ENCODE data around the gene DKK2. TPM values are rescaled to one million over a fixed set of nuclear protein-coding genes. Genes with fewer than 3 reads are reported as not detected.
"Not testable (repeated sequence)": the region's sequence is repeated elsewhere in the genome, so short reads cannot be mapped to it uniquely, and the experiment has no call there.

The DKK2 gene
- total and polyA plus RNA-seq, 2 donors, result 0.63 to 27.3 TPM

- 83% methylated on average over 2 of the region's 2 CpGs for WGBS
- Histone ChIP-seq H3K4me1 (ENCODE audit: insufficient read depth) (no peaks in the 10 kb centered on the region), H3K36me3 (ENCODE audit: insufficient read depth) (no peaks in the 10 kb centered on the region), H3K4me3 (ENCODE audit: low read depth, low read length) (no peak overlapping the region), H3K27ac (ENCODE audit: low read depth) (no peak overlapping the region)
- no peak for DNase-seq (ENCODE audit: extremely low spot score)
Measured at GRCh38 chr4:106929248-106929647, 106.9 kb downstream of the DKK2 start.

- 60% methylated on average over 3 of the region's 3 CpGs for WGBS
- Histone ChIP-seq H3K4me1 (ENCODE audit: insufficient read depth) (no peaks in the 10 kb centered on the region), H3K4me3 (ENCODE audit: low read depth, low read length) (no peak overlapping the region), H3K27ac (ENCODE audit: low read depth) (no peak overlapping the region), H3K36me3 (ENCODE audit: insufficient read depth) (no peaks in the 10 kb centered on the region)
- no peak for DNase-seq (ENCODE audit: extremely low spot score)
Measured at GRCh38 chr4:106914223-106914622, 121.9 kb downstream of the DKK2 start.

GRCh38 chr4:106909486-106910188 lies 126.5 kb downstream of the DKK2 start:
- Histone ChIP-seq H3K27ac (ENCODE audit: low read depth) (no peak overlapping the region), H3K36me3 (ENCODE audit: insufficient read depth) (peaks cover 2% of the 10 kb centered on the region), H3K4me3 (ENCODE audit: low read depth, low read length) (no peak overlapping the region), H3K4me1 (ENCODE audit: insufficient read depth) (no peaks in the 10 kb centered on the region)
- WGBS, result 89% methylated on average over 1 of the region's 1 CpG
- no peak for DNase-seq (ENCODE audit: extremely low spot score)

- WGBS, result 94% methylated on average over 11 of the region's 11 CpGs
- not testable (repeated sequence) for H3K36me3 ChIP-seq (ENCODE audit: insufficient read depth); H3K4me1 ChIP-seq (ENCODE audit: insufficient read depth); H3K4me3 ChIP-seq (ENCODE audit: low read depth, low read length); H3K27ac ChIP-seq (ENCODE audit: low read depth); DNase-seq (ENCODE audit: extremely low spot score)
Measured at GRCh38 chr4:106908049-106908448, 128.1 kb downstream of the DKK2 start.

GRCh38 chr4:106907216-106907615 lies 128.9 kb downstream of the DKK2 start:
- Histone ChIP-seq H3K36me3 (ENCODE audit: insufficient read depth) (peaks cover 2% of the 10 kb centered on the region), H3K27ac (ENCODE audit: low read depth) (no peak overlapping the region), H3K4me3 (ENCODE audit: low read depth, low read length) (no peak overlapping the region), H3K4me1 (ENCODE audit: insufficient read depth) (no peaks in the 10 kb centered on the region)
- 73% methylated on average over 2 of the region's 2 CpGs for WGBS
- DNase-seq (ENCODE audit: extremely low spot score), result no peak

- Histone ChIP-seq H3K36me3 (ENCODE audit: insufficient read depth) (peaks cover 2% of the 10 kb centered on the region), H3K4me1 (ENCODE audit: insufficient read depth) (no peaks in the 10 kb centered on the region), H3K27ac (ENCODE audit: low read depth) (no peak overlapping the region), H3K4me3 (ENCODE audit: low read depth, low read length) (no peak overlapping the region)
- DNase-seq (ENCODE audit: extremely low spot score), result no peak
- WGBS, result 81% methylated on average over 1 of the region's 1 CpG
Measured at GRCh38 chr4:106906728-106907127, 129.4 kb downstream of the DKK2 start.

GRCh38 chr4:106898621-106899230 lies 137.4 kb downstream of the DKK2 start:
- H3K36me3 ChIP-seq (ENCODE audit: insufficient read depth), result no peaks in the 10 kb centered on the region
- H3K4me3 ChIP-seq (ENCODE audit: low read depth, low read length), result no peak overlapping the region
- WGBS, result 42% methylated on average over 4 of the region's 4 CpGs
- peak; percentile 7 for DNase-seq (ENCODE audit: extremely low spot score)
- no peak overlapping the region for H3K27ac ChIP-seq (ENCODE audit: low read depth)
- no peaks in the 10 kb centered on the region for H3K4me1 ChIP-seq (ENCODE audit: insufficient read depth)

- H3K27ac ChIP-seq (ENCODE audit: low read depth), result no peak overlapping the region
- no peak for DNase-seq (ENCODE audit: extremely low spot score)
- H3K4me1 ChIP-seq (ENCODE audit: insufficient read depth), result no peaks in the 10 kb centered on the region
- no peaks in the 10 kb centered on the region for H3K36me3 ChIP-seq (ENCODE audit: insufficient read depth)
- no peak overlapping the region for H3K4me3 ChIP-seq (ENCODE audit: low read depth, low read length)
- 55% methylated on average over 3 of the region's 3 CpGs for WGBS
Measured at GRCh38 chr4:106893903-106894302, 142.2 kb downstream of the DKK2 start.

- Histone ChIP-seq H3K36me3 (ENCODE audit: insufficient read depth) (no peaks in the 10 kb centered on the region), H3K27ac (ENCODE audit: low read depth) (no peak overlapping the region), H3K4me1 (ENCODE audit: insufficient read depth) (no peaks in the 10 kb centered on the region), H3K4me3 (ENCODE audit: low read depth, low read length) (no peak overlapping the region)
- WGBS, result 79% methylated on average over 8 of the region's 8 CpGs
- DNase-seq (ENCODE audit: extremely low spot score), result no peak
Measured at GRCh38 chr4:106893395-106893881, 142.7 kb downstream of the DKK2 start.

GRCh38 chr4:106892786-106893185 lies 143.3 kb downstream of the DKK2 start:
- no peak for DNase-seq (ENCODE audit: extremely low spot score)
- H3K27ac ChIP-seq (ENCODE audit: low read depth), result no peak overlapping the region
- H3K36me3 ChIP-seq (ENCODE audit: insufficient read depth), result no peaks in the 10 kb centered on the region
- H3K4me3 ChIP-seq (ENCODE audit: low read depth, low read length), result no peak overlapping the region
- WGBS, result 92% methylated on average over 6 of the region's 6 CpGs
- H3K4me1 ChIP-seq (ENCODE audit: insufficient read depth), result no peaks in the 10 kb centered on the region

GRCh38 chr4:106875340-106875739 lies 160.8 kb downstream of the DKK2 start:
- no peak overlapping the region for H3K4me3 ChIP-seq (ENCODE audit: low read depth, low read length)
- H3K36me3 ChIP-seq (ENCODE audit: insufficient read depth), result no peaks in the 10 kb centered on the region
- no peaks in the 10 kb centered on the region for H3K4me1 ChIP-seq (ENCODE audit: insufficient read depth)
- DNase-seq (ENCODE audit: extremely low spot score), result no peak
- H3K27ac ChIP-seq (ENCODE audit: low read depth), result no peak overlapping the region
- WGBS, result 80% methylated on average over 7 of the region's 7 CpGs
